Right renal pelvis (tissue), 4 donors: ENCODE measurements around the gene SCLY. TPM values are rescaled to one million over a fixed set of nuclear protein-coding genes. Genes with fewer than 3 reads are reported as not detected.

Experiments
- DNase-seq, 4 donors: peaks; one replicate each; pipeline ENCODE4 v3.0.0-alpha.2; 2013; ENCODE audit warnings: low read depth in 4 of 4, low spot score in 3 of 4, missing footprints in 1 of 4
- polyA plus RNA-seq, 4 donors: library from polyadenylated mRNA; unstranded; fragments of 120-200 nt; gene quantifications; one replicate each; pipeline ENCODE4 v1.2.1, GENCODE V29; 2013; ENCODE audit not compliant: insufficient read length in 4 of 4

The SCLY gene
- polyA plus RNA-seq, 4 donors: 25.3 to 30.3 (median 27.5) TPM

- DNase-seq: no peak
Measured at GRCh38 chr2:238096311-238097011, 35.7 kb downstream of the SCLY start.

GRCh38 chr2:238097201-238097987 is 36.6 kb downstream of the SCLY start:
- no peak for DNase-seq

- DNase-seq: no peak
Measured at GRCh38 chr2:238097988-238098871, 37.4 kb downstream of the SCLY start.

- DNase-seq: no peak
Measured at GRCh38 chr2:238098901-238099713, 38.3 kb downstream of the SCLY start.

GRCh38 chr2:238099714-238100048 is 38.9 kb downstream of the SCLY start:
- no peak for DNase-seq

GRCh38 chr2:238100049-238100820 is 39.4 kb downstream of the SCLY start, which contains the start of gene ESPNL:
ESPNL (plus strand) TSS chr2:238100340; CDS start chr2:238100420, 80 bp downstream.
- no peak for DNase-seq

GRCh38 chr2:238100821-238101771 is 40.3 kb downstream of the SCLY start:
- no peak for DNase-seq

GRCh38 chr2:238101891-238102841 is 41.4 kb downstream of the SCLY start:
- DNase-seq: no peak

- DNase-seq: no peak
Measured at GRCh38 chr2:238102865-238103264, 42.1 kb downstream of the SCLY start.

- no peak for DNase-seq
Measured at GRCh38 chr2:238103465-238104225, 42.8 kb downstream of the SCLY start.

GRCh38 chr2:238104226-238104690 is 43.5 kb downstream of the SCLY start:
- no peak for DNase-seq

GRCh38 chr2:238104691-238105371 is 44.0 kb downstream of the SCLY start:
- DNase-seq: no peak

GRCh38 chr2:238105506-238106338 is 44.9 kb downstream of the SCLY start:
- no peak for DNase-seq

GRCh38 chr2:238106339-238106697 is 45.5 kb downstream of the SCLY start:
- no peak for DNase-seq
